ENCODE results near the gene FIS1. TPM values are rescaled to one million over a fixed set of nuclear protein-coding genes. Genes with fewer than 3 reads are reported as not detected.
A peak's percentile ranks its signal among the peaks of the same experiment; 100 is the strongest.

FIS1 gene
- total RNA-seq, 1 experiment from 2014 or later = 87.2 TPM

DNA sequence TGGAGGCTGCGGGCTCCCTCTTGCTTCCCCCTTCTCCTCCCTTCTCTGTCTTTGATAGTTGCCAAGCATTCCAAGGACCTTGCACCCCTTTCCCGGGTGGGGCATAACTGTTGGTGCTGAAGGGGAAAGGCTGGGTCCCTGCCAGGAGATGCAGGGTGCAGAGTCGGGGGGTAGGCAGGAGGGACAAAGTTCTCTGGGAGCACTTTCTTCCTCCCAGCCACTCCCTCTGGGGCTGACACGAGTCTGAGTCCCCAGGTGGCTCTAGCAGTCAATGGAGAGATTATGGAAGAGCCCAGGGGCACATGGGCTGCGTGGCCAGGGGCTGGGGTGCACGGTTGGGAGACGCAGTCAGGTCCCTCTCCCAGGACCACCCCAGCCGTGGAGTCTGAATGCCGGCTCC is 9.4 kb downstream of the FIS1 start:
- DNase-seq (ENCODE audit: extremely low read depth, low read depth) = no peak

DNA sequence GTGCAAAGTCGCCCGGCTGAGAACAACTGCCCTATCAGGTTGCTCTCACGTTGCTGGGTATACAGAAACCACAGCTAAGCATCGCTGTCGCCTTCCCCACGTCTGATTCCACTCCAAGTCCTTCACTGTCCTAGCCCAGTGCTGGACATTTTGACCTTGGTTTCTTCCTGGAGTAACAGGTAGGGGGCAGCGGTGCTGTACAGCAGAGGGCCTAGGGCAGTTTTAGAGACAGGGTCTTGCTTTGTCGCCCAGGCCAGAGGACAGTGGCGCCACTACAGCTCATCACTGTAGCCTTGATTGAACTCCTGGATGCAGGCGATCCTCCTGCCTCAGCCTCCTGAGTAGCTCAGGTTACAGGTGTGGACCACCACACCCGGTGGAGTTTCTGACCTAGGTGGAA is 9.8 kb downstream of the FIS1 start:
- DNase-seq (ENCODE audit: extremely low read depth, low read depth) = no peak

DNA sequence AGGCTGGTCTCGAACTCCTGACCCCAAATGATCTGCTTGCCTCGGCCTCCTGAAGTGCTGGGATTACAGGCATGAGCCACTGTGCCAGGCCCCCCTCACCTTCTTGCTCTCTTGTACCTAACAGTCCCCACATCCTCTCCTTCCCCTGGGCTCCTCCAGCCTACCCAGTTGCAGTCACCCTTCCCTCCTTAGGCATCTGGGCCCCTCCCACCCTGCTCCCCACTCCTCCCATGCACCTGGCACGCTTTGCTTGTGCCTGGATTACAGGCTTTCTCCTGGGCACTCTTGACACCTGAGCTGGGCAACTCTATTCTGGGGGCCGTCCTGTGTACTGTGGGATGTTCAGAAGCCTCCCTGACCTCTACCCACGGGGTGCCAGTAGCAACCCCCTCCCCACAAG is 10.2 kb downstream of the FIS1 start:
- no peak for DNase-seq (ENCODE audit: extremely low read depth, low read depth)

DNA sequence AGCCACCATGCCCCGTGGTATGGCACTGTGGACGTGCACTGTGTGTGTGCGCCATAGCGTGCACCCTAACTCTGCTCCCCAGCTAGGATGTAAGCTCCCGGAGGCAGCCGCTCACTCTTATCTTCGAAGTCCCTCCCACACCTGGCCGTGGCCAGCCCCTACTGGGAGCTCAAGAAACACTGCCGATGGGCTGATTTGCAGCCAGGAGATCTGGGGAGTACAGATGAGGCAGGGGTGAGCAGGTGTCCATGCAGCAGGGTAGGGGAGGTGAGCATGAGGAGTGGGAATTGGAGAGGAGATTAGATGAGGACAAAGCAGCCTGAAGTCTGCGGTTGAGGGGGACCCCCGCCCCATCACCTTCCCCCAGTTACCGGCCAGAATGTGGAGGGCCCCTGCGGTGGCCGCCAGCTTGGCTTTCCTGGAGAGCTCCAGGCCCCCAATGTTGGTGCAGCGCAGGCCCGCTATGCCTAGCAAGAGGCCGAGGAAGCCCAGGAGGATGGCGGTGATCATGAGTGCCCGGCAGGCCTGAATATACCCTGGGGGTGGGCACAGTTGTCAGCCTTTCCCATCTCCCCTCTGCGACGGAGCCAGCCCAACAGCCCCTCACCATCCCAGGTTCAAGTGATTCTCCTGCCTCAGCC is 10.9 kb downstream of the FIS1 start:
- no peak for DNase-seq (ENCODE audit: extremely low read depth, low read depth)

DNA sequence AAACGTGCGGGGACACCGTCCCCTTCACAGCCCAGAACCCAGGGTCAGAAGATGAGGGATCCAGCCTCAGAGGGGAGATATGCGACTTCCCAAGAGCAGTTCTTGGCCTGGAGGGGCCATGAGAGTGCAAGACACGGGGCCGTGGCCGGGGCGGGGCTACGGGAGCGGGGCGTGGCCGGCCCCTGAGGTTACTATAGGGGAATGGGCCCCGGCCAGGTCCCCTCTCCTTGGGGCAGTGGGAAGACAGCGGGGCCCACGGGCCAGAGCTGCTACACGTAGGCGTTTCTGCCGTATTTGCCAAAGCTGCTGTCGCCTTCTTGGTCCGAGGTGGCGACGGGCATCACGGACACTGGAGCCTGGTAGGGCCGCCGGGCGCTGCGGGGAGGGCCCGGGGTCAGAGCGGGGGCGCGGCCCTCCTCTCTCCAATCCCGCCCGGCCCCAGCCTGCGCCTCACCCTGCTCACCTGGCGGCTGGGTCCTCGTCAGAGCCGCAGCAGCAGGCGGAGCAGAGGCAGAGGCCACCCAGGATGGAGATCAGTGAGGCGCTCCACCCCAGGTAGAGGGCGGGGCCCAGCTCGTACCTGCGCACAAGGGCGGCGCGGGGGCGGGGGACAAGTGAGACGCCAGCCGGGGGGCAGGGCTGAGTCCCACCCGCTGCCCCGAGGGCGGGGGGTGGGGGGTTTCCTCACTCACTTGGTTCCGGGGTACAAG is 12.6 kb downstream of the FIS1 start:
- no peak for DNase-seq (ENCODE audit: extremely low read depth, low read depth)

DNA sequence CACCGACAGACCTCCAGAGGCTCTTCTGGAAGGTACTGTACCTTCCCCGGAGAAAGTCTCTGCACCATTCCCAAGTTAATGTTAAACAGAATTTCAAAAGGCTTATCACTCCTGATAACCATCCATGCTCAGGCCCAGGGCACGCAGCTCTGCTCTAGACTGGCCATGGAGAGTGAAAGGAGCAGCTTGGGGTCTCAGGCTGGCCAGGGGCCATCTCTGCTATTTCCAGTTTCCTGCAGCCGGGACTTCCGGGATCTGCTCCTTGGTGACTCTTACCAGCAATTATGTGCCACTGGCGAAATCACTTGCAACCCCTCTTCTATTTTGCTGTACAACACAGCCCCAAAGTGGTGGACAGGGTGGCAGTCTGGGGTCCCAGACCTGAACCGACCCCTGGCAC is 13.2 kb downstream of the FIS1 start:
- DNase-seq (ENCODE audit: extremely low read depth, low read depth) = no peak

DNA sequence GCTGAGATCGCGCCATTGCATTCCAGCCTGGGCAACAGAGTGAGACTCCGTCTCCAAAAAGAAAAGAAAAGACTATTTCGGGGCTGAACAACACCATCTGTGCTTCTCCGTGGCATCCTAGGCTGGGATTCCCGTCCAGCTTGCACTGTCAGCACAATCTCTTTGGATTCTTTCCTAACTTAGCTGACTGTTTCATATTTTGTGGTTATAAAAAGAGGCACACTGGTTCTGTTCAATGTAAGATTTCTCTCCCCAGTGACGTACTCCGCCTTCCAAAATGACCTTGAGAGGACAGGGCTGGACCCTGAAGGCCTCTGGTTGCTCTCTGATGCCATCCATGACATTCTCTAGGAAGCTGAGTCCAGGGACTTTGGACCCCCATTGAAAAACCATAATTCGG is 18.2 kb downstream of the FIS1 start:
- no peak for DNase-seq (ENCODE audit: extremely low read depth, low read depth)

DNA sequence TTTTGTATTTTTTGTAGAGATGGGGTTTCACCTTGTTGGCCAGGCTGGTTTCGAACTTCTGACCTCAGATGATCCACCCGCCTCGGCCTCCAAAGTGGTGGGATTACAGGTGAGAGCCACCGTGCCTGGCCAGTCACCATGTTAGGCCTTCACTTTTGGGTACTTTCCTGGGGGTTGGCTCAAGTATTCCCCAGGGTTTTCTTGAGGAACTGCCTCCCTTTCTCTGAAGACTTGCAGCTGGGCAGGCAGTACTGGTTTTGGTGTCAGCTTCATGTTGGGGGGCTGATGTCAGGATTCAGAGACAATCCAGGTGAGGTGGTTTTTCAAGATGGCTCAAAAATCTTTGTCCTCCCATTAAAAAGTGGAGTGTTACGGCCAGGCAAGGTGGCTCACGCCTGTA is 19.2 kb downstream of the FIS1 start:
- no peak for DNase-seq (ENCODE audit: extremely low read depth, low read depth)

DNA sequence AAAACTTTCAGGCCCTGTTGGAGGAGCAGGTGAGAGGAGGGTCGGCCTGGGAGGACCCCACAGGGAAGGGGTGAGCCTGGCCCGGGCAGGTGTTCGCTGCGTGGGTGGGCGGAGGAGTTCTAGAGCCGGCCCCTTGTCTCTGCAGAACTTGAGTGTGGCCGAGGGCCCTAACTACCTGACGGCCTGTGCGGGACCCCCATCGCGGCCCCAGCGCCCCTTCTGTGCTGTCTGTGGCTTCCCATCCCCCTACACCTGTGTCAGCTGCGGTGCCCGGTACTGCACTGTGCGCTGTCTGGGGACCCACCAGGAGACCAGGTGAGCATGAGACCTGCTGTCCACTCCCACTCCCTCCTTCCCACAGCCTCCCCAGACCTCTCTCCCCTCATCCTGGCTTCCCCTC is 21.4 kb downstream of the FIS1 start:
- DNase-seq (ENCODE audit: extremely low read depth, low read depth) = no peak

DNA sequence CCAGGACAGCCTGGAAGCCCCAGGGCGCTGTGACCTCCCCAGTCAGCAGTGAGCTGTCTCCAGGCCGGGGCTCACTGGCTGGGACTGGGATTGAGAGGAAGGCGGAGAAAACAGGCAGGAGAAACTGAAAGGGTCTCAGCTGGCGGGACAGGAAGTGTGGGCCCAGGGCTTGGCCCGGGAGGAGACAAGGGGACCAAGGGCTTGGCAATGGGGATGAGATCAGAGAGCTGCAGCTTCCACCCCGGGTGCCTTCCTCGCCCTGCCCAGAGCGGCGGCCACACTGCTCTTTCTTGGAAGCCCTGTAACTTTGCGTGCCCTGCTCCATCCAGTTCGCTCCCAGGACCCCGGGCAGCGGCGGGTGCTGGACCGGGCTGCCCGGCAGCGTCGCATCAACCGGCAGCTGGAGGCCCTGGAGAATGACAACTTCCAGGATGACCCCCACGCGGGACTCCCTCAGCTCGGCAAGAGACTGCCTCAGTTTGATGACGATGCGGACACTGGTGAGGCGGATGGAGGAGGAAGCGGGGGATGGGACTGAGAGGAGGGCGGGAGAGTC is 22.5 kb downstream of the FIS1 start:
- DNase-seq (ENCODE audit: extremely low read depth, low read depth) = no peak

DNA sequence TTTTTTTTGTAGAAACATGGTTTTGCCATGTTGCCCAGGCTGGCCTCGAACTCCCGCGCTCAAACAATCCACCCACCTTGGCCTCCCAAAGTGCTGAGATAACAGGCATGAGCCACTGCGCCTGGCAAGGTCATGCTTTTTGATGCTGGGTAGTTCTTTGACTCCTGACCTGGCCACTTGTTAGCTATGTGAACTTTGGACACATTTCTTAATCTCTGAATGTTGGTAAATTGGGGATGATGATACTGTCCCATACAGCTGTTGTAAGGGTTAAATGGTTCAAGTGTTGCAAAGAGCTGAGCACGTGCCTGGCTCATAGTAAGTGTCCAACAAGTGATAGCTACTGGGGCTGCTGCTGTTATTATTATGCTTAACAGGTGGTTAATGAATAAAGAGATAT is 24.6 kb downstream of the FIS1 start:
- DNase-seq (ENCODE audit: extremely low read depth, low read depth) = no peak

DNA sequence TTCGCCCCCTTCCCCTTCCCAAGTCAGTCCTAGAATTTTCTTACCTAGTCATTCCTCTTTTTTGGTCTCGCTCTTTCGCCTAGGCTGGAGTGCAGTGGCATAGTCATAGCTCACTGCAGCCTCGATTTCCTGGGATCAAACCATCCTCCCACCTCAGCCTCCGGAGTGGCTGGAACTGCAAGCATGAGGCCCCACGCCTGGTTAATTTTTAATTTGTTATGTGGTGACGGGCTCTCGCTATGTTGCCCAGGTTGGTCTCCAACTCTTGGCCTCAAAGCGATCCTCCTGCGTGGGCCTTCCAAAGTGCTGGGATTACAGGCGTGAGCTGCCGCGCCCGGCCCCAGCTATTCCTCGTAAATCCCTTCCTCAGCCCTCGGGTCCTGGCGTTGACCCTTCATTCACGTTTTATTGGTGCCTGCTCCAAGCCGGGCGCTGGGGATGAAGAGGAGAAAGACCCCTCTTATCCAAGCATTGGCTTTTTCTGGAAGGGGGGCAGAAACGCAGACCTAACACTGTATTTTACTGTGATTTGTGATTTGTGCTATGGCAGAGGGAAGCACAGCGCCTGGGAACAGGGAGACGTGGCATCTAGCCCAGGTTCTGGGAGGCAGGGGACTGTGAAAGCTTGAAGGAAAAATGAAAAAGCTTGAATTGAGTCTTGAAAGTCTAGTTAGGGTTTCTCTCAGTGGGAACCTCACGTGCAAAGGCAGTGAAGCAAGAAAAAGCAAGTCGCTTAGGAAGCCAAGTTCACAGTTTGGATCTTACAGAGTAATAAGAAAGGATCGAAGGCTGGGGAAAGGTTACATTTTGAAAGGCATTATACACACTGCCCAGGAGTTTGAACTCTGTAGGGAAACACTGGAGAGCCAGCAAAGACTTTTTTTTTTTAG is 26.4 kb downstream of the FIS1 start:
- DNase-seq (ENCODE audit: extremely low read depth, low read depth) = no peak

DNA sequence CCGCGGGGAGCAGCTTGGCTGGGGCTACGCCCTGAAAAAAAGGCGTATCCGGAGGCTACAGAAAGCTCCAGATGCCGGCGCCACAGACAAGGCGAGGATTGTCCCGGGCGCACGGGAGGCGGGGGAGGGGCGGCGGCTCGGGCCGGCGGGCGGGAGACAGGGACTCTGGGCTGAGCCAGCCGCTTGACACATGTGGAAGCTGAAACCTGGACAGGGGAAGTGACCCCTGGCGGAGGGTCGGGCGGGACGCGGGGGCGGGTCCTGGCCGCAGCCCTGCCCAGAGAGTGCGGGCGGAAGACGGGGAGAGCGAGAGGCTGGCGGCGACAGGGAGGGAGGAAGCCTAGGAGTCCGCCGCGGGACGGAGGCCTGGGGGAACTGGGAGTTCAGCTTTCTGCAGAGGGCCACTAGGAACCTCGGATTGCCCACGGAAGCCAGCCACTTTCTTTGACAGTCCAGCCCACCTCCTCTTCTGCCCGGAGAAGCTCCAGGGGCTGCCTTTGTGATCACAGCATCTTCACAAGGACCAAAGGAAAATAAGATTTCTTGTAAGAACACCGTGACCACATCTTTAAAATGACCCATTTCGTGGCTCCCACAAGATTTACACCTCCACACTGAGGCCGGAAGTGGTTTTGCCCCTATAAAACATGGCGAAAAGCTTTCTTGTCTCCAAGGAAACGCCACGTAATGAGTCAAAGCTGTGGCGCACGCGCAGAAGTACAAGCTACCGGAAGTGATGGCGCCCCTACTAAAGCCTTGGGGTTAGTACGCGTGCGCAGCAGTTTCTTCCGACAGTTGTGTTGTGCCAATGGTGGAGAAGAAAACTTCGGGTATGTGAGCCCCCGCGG is 27.3 kb downstream of the FIS1 start, which contains the start of the genes PLOD3 and ZNHIT1:
Gene PLOD3 (minus strand): TSS at position 194 of the 848 bp plus-strand sequence. CDS start 307 bp downstream, outside the sequence.
Gene ZNHIT1 (plus strand): TSS at position 778 of the 848 bp plus-strand sequence. CDS start 31 bp downstream, at position 809.
- peak; percentile 99 for DNase-seq (ENCODE audit: extremely low read depth, low read depth)

DNA sequence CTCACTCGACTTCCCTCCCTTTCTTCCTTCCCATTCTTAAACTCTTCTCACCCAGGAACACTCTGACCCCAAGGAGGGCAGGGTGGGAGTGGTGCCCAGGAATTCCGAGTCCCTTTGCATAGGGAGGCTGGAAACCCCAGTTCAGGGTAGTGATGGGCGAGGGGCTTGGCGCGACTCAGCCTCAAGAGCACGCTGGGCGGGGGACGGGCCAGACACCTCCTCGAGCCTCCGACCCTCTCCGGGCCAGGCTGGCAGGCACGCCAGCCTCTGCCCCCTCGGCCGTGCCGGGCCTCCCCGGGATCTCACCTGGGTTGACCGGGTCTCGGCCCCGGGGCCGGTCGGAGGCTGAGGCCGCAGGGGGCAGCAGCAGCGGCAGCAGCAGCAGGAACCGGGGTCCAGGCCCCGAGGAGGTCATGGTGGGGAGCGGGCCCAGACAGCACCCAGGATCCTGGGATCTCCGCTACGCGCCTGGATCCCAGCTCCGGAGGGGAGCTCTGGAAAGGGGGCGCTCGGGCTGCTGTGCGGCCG is 28.0 kb downstream of the FIS1 start:
- no peak for DNase-seq (ENCODE audit: extremely low read depth, low read depth)

DNA sequence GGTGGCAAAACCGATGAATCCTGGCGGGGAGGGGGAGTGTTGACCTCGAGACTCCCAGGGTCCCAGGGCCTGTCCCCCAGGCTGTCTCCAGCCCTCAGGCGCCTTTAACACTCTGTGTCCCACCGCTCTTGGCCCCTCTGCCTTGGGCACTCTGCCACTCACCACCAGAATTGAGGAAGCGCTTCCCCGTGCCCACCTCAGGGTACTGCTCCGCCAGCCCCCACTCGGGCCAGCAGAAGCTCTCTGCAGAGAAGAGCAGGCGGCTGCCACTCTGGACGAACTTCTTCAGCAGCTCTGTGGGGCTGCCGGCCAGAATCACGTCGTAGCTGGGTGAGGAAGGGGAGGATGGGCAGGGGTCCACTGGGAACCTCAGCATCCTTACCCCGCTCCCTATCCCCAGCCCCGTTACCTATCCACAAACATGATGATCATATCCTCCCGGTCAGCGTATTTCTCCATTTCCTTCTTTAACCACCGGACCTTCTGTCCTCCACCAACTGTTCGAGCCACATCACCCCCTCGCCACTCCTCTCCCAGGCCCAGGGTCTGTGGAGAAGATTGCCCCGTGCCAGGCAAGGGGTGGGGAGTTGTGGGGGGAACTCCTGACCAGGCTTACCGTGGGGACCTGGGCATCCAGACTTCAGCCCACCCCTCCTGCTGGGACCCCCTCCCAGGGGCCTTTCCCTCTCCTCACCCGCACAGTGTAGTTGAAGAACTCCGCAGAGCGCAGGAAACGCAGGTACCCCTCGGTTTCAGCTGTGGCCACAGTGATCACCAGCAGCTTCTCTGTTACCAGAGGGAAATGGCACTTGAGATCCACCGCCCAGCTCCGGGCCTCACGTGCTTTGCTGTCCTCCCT is 28.7 kb downstream of the FIS1 start:
- no peak for DNase-seq (ENCODE audit: extremely low read depth, low read depth)

DNA sequence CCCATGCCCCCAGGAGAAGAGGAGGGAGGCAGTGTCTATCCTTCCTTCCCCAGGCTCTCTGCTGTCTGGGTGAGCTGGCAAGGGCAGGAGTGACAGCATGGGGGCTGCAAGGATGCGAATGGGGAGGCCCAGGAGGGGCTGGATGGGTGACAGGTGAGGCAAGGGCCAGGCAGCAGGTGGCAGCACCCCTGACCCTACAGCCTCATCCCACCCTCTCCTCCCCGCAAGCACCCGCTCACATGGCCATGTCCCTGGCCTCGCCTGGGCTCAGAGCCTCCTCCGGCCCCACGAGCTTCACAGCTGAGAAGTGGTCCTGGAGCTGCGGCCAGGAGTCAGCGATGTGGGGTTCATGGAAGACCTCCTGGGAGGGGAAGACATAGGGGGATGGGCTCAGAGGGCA is 32.9 kb downstream of the FIS1 start:
- DNase-seq (ENCODE audit: extremely low read depth, low read depth) = no peak

DNA sequence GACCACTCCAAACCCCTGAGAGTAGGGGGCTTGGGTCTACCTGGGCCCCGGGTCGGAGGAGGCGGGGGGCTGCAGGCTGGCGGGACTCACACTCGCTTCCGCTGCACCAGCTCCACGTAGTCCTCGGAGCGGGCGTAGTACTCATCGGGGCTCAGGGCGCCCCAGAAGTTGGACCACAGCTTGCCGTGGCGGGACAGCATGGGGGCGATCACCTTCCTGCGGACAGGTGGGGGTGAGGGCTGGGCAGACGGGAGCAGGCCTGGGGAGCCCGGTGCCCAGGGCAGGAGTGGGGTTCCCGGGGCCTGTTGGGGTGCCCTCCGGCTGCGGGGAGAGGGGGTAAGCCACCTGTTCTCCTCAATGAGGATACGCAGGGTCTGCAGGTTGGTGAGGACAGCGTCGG is 33.4 kb downstream of the FIS1 start:
- no peak for DNase-seq (ENCODE audit: extremely low read depth, low read depth)

DNA sequence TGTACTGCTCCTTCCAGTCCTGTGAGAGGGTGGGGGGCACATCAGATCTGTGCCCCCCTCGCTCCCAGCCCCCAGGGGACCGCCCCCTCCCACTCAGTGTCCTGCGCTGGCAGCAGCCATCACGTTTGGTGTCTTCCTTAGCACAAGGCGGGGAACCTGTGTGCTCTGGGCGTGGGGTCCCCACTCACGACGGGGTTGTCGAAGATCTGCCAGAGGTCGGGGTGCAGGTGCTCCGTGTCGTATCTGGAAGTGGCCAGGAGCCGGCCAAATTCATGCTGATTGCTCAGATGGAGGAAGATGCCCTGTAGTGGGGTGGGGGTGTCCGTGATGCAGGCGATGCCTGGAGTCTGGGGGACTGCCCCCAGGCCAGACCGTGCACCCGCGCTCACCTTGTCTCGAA is 34.7 kb downstream of the FIS1 start:
- DNase-seq (ENCODE audit: extremely low read depth, low read depth) = no peak

DNA sequence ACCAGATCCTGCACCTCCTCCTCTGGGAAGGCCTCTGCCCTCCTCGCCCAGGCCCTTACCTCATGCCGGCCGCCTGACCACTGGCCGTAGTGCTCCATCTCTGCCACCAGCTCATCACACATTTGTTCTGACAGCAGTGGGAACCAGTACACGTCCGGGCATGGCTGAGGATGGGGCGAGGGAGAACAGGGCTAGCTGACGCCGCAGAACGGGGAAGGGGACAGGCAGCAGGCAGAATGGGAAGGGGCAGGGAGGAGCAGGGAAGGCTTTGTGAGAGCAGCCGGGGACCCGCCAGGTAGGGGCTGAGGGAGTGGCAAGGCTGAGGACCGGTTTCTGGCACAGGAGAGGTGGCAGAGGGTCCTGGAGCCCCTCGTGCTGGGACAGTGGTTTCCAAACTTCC is 36.1 kb downstream of the FIS1 start:
- no peak for DNase-seq (ENCODE audit: extremely low read depth, low read depth)
